ENCODE measurements around the gene GATD1.
"Not testable (repeated sequence)": the region's sequence is repeated elsewhere in the genome, so short reads cannot be mapped to it uniquely, and the experiment has no call there.

The GATD1 gene

DNA sequence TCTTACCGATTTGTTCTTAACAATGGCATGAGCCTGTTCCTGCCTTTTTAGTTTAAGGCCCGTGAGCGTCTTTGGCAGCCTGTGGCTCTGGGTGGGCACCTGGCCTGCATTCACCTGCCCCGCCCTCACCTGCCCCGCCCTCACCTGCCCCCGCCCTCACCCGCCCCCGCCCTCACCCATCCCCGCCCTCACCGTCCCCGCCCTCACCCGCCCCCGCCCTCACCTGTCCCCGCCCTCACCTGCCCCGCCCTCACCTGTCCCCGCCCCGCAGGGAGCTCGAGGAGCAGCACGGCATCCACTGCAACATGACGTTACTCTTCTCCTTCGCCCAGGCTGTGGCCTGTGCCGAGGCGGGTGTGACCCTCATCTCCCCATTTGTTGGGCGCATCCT, 14.2 kb downstream of the GATD1 start:
- no peak for DNase-seq

DNA sequence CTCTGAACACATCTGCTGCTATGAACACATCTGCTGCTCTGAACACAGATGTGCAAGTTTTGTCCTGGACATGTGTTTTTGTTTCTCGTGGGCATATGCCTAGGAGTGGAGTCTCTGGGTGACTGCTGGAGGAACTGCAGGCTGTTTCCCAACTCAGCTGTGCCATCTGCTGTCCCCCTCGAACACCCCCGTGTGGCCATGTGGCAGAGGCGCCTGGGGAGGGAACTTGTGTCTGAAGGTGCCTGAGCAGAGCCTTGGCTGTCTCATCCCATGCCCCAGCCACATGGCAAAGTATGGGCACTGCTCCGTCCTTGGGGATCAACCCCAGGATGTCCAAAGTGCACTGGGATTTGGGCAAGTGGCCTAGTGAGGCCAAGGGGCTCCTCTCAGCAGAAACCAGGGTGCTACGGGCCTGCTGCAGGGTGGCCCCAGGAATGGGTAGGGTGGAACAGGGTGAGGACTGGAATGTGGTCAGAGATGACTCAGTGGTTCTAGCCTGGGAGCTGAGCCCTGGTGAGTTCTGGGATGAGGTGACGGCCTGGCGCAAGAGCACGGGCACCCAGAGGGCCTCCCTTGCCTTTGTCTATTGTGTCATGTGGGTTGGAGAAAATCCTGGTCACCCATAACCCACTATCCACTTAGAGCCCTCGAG, 14.7 kb downstream of the GATD1 start:
- no peak for DNase-seq

DNA sequence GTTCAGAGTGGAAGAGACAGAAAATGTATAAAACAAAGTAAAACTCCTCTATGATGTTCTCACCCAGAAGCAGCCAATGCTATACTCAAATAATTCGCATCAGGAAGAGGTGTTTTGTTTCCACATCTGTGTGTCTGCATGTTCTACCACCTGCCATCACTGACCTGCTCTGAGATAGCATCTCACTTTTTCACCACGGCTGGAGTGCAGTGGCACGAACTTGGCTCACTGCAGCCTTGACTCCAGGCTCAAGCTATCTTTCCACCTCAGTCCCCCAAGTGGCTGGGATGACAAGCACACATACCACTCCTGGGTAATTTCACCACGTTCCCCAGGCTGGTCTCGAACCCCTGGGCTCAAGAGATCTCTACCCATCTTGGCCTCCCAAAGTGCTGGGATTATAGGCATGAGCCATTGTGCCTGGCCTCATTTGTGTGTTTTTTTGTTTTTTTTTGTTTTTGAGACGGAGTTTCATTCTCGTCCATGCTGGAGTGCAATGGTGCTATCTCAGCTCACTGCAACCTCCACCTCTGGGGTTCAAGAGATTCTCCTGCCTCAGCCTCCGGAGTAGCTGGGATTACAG, 15.7 kb downstream of the GATD1 start:
- no peak for DNase-seq

DNA sequence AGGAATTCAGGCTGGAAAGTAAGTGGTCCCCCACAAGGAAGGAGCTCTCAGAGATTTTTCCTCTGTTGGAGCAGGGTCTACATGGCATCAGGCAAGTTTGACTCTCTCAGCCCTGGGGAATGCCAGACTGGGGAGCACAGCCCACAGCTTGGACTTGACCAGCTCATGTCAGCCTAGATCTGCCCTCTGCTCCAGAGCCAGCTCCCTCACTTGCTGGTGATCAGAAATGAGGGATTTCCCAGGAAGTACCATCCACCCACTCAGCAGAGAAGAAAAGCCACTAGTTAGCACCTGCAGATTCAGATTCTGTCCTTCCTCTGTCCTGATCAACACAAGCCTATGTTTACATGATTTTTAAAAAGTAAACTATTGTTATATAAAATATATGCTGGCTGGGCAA, 17.1 kb downstream of the GATD1 start:
- no peak for DNase-seq

DNA sequence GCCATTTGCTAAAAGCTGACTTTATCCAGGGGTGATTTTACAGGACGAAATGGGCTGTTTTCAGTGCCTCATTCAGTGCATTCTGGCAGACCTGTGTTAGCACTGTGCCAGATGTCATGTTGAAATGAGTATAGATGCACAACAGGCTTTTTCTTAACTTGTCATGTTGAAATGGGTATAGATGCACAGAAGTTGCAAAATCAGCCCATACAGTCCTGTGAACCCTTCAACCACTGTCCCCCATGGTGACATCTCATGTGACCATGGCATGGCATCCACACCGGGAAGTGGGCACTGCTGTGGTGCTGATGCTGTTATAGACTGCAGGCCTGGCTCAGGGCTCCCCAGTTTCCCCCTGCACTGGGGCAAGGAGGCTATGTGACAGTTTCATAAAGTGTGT, 27.6 kb downstream of the GATD1 start:
- no peak for DNase-seq

DNA sequence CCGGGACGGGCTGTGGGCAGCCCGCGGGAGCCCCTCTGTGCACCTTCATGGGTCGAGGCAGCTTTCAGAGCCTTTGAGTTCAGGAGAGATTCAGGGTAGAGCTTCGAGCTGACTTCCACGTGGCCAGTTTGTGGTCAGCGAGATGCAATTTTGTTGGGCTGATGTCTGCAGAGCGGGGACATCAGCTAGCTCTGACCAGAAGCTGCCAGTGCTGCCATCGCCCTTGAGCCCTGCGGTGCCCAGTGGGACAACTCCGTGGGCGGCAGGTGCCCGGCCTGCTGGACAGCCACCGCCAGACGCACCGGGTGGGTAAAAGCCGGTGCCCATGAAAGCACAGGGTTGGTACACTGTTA, 29.3 kb downstream of the GATD1 start:
- DNase-seq: no peak

DNA sequence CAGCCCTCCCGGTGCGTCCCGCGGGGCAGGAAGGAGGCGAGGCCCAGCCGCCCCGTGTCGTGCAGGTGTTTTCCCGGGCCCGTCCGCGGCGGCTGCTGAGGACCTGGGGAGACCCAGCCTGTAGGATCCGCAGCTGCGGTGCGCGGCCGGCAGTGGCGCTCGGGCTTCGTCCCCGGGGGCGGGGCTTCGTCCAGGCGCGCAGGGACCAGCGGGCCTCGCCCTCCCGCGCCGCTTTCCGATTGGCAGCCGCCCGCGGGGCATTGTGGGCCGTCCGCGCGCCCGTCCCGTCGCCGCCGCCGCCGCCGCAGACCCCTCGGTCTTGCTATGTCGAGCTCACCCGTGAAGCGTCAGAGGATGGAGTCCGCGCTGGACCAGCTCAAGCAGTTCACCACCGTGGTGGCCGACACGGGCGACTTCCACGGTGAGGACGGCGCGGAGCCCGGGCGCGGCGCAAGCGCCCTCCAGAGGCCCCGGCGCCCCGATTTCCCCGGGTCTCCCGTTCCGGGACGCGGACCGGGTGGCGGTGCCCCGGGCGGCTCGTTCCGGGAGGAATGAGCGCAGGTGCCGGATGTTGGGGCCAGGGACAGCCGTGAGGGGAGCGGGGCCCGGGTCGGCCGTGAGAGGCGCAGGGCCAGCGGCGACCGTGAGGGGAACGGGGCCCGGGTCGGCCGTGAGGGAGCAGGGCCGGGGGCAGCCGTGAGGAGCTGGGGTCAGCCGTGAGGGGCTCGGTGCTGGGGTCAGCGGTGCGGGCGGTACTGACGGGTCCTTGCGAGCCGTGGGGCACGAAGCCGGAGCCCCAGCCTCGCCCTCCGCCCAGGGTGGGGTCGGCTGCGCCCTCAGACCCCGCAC, 29.9 kb downstream of the GATD1 start, which contains the start of gene TALDO1:
TALDO1 (plus strand) TSS at position 307 of the 849 bp plus-strand sequence; CDS start at position 325, 18 bp downstream.
- DNase-seq: peak; percentile 54

DNA sequence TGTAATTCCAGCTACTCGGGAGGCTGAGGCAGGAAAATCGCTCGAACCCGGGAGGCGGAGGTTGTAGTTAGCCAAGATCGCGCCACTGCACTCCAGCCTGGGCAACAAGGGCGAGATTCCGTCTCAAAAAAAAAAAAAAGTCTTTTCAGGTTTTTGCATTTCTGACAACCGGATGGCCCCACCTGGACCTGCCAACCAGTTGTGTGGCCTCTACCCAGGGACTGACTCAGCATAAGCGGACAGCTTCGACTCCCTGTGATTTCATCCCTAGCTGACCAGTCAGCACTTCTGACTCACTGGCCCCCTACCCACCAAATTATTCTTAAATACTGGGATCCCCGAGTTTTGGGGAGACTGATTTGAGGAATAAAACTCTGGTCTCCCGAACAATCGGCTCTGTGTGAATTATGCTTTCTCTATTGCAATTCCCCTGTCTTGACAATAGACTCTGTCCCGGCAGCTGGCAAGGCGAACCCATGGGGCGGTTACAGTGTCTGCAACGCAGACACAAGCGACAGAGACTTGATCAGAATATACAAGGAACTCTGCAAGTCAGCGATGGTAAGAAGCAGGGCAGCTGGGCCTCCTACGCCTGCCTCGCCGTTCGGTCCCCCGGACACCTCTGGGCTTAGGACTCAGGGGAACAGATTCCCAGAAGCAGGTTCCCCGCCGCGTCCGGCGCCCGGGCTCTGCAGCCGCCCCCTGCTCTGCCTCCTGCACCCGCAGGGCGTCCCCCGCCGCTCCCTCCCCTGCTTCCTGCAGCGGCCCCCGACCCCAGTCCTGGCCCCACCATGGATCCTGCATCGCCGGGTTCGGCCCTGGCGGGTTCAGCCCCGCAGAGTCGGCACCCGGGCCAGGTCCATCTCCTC, 30.8 kb downstream of the GATD1 start:
- DNase-seq: no peak

DNA sequence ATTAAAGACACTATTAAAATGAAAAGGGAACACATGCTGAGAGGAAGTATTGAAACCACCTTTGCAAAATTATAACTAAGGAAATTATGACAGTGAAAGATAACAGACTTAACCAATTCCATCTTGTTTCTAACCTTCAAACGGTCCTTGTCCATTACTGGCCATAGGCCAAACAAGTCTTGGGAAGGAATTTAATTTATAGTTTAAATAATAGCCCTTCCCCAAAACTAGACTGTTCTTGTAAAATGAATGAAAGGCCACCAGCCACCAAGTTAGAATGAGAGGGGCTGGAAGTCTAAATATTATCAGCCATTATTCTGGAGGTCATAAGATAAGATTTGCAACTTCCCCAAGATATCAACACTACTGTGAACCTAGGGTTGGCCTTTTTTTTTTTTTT, 31.9 kb downstream of the GATD1 start:
- no peak for DNase-seq

DNA sequence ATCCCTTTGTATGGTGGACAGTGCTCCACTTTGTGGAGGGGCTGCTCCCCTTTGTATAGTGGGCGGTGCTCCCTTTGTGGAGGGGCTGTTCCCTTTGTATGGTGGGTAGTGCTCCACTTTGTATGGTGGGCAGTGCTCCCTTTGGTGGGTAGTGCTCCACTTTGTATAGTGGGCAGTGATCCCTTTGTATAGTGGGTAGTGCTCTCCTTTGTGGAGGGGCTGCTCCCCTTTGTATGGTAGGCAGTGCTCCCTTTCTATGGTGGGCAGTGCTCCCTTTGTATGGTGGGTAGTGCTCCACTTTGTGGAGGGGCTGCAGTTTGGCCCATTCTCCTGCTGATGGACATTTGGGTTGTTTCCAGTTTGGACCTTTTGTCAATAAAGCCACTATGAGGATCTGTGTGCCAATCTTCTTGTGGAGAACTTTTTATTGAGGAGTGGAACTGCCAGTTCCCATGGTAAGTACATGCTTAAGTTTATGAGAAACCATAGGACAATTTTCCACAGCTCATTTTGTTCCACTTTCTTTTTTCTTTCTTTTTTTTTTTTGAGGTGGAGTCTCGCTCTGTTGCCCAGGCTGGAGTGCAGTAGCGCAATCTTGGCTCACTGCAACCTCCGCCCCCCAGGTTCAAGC, 34.6 kb downstream of the GATD1 start:
- DNase-seq: no peak

DNA sequence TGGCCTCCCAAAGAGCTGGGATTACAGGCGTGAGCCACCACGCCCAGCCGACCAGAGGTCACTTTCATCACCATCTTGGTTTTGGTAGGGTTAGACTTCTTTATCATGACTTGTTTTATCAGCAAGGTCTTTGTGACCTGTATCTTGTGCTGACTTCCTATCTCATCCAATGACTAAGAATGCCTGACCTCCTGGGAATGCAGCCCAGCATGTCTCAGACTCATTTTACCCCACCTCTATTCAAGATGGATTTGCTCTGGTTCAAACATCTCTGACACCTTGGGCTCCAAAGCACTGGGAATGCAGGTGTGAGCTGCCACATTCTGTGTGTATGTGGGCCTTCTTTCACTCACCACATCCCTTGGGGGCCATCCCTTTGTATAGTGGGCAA, 35.1 kb downstream of the GATD1 start:
- no peak for DNase-seq

DNA sequence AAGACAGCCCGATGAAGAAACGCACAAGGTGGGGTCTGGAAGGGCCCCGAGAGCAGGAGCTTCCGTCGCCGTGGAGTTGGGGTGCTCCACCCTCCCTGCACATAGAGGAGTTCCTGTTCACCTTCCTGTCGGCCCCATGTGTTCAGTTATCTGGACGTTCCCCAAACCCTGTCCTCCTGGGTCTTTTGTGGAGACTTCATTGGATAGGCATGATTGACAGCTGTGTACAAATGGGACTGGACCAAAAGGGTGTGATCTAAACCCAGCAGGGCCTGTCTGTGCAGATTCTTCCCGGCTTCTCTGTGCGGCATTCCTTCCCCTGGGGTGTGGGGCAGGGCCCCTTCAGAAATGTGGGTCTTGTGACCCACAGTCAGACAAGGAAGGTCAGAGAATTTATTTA, 39.4 kb downstream of the GATD1 start:
- not testable (repeated sequence) for DNase-seq

DNA sequence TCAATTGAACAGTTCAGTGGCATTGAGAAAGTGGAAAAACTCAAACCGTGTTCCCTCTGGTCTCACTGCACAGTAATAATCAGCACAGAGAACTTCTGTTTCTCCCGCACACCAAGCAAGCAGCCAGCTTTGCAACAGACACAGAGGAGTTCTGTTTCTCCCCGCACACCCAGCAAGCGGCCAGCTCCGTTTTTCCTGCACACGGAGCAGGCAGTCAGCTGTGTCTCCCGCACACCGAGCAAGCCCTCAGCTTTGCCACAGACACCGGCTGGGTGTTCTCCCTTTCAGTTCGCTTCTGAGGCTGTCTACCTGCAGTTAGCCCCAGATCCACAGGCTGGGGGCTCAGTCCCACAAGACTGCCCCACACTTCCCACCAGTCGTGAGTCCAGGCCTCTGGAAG, 39.9 kb downstream of the GATD1 start:
- no peak for DNase-seq

DNA sequence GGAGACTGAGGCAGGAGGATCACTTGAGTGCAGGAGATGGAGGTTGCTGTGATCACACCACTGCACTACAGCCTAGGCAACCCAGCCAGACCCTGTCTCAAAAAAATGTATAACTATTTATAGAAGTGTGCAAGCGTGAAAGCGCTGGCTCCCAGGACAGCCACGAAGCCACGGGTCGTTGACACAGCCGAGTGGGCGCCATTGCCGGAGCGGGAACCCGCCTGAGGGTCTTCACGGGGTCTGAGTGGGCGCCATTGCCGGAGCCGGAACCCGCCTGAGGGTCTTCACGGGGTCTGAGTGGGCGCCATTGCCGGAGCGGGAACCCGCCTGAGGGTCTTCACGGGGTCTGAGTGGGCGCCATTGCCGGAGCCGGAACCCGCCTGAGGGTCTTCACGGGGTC, 42.7 kb downstream of the GATD1 start:
- not testable (repeated sequence) for DNase-seq

DNA sequence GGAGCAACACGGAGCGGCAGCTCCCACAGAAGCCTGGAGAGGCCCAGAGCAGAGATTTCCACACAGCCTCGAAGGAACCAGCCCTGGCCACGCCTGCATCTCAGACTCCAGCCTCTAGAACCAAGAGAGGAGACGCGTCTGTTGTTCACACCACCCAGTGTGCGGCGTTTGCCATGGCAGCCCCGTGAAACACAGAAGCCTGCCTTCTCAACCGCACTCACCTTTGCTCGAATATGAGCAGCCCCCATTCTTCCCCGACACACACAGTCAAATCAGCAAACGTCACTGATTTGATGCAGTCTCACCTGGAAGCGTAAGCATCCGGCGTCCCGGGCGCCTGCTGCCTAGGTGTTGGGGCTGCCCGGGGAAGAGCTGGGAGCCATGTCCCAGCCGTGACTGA, 44.2 kb downstream of the GATD1 start:
- DNase-seq: no peak

DNA sequence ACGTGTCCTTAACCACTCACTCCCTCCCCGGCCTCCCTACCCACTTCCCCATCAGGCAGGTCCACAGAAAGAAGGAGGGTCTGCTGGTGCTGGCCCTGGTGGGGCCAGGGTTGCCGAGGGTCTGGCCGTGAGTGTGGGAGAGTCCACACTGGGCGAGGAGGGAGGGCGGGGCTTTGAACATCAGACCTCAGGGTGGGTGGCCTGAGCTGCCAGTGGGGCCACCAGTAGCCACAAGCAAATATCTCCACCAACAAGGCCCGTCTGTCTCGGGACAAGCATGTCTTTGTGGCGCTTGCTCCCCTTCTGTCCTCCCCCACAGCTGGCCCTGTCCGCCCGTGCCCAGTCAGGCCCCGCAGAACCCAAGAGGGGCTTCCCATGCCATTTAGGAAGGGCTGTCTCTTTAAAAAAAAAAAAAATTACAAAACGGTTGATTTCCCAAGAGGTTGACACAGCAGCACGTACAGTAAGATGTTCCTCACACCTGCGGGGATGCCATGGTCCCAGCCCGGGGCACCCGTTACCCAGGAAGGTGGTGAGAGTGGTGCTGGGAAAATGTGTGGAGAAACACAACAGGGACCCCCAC, 47.7 kb downstream of the GATD1 start:
- no peak for DNase-seq

DNA sequence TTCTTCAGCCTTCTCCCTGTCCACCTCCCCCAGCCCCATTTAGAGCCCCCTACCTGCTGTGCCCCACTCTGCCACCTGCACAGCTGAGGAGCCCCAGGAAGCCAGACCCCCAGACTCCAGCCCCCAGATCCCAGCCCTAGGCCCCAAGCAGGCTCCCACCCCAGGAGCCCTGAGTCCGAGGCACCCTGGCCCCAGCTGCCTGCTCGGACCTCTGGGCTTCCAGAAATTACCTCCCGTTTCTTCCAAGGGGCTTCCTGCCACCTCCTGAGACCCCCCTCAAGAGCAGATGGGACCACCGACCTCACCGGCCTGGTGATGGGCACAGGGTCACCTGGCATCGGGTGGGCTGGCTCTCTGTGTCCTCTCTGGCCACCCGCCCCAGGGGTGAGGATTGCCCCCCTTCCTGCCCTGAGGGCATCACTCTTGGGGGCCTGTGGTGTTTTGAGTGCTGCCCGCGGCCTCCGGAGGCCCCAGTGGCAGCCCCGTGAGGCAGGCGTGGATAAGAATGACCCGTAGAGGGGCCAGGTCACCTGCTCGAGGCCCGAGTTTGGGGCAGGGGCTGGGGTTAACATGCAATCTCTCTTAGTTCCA, 48.3 kb downstream of the GATD1 start:
- no peak for DNase-seq

DNA sequence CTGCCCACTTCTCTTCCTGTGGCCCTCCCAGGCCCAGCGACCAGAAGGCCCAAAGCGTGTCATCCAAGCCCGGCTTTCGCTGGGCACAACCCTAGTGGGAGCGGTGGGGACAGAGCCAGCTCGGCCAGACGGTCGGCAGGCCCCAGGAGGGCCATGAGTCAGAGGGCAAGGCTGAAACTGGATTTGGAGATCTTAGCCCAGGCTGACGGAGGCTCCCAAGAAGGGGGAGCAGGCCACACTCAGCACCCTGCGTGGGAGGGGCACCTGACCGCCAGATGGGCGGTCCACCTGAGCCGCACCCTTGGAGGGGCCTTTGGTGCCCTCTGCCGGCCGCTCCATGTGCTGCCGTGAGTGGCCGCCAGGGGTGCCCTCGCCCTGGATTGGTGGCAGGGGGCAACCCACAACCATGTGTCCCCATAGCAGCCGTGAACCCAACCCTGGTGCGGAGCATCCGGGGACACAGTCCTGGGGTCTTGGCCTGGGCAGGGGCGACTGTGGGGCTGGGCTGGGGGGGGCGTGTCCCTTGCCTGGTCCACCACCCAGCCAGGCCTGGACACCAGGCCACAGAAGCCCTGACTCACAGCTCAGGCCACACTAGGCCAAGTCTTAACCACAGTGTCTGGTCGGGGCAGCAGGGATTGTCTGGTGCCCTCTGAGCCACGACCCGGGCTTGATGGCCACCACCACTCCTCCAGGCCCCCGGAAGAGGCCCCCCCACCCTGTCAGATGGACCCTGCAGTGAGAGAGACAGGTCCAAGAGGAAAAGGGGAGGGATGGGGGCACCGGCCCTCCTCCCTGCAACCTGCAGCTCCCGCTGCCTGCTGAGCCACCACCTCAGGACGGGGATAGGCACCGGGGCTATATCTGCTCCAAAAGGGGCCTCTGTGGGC, 49.2 kb downstream of the GATD1 start:
- DNase-seq: peak; percentile 76

DNA sequence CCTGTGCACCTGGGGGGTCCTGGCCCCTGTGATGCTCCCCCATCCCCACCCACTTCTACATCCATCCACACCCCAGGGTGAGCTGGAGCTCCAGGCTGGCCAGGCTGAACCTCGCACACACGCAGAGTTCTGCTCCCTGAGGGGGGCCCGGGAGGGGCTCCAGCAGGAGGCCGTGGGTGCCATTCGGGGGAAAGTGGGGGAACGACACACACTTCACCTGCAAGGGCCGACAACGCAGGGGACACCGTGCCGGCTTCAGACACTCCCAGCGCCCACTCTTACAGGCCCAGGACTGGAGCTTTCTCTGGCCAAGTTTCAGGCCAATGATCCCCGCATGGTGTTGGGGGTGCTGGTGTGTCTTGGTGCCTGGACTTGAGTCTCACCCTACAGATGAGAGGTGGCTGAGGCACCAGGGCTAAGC, 50.0 kb downstream of the GATD1 start:
- no peak for DNase-seq

DNA sequence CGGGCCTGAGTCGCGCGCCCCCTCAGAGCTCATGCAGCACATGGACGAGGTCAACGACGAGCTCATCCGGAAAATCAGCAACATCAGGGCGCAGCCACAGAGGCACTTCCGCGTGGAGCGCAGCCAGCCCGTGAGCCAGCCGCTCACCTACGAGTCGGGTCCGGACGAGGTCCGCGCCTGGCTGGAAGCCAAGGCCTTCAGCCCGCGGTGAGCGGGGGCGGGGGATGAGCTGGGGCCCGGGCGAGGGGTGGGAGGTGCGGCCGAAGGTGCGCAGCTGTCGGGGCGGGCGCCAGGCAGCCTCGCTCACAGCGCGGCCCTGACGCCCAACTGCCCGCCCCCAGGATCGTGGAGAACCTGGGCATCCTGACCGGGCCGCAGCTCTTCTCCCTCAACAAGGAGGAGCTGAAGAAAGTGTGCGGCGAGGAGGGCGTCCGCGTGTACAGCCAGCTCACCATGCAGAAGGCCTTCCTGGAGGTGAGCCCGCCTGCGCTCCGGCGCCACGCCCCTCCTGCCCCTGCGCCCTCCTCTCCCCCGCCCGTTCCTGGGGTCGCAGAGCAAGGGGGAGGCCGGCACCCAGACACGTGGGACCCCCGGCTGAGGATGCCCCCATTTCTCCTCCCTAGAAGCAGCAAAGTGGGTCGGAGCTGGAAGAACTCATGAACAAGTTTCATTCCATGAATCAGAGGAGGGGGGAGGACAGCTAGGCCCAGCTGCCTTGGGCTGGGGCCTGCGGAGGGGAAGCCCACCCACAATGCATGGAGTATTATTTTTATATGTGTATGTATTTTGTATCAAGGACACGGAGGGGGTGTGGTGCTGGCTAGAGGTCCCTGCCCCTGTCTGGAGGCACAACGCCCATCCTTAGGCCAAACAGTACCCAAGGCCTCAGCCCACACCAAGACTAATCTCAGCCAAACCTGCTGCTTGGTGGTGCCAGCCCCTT, 50.7 kb downstream of the GATD1 start:
- no peak for DNase-seq
